Sigmoid colon (tissue), 4 donors: ENCODE results near the gene SCP2D1.

ENCODE experiments used
- POLR2A ChIP-seq, 2 donors: fragments of 450-650 bp; IDR thresholded peaks; one replicate each; pipeline ENCODE4 v1.6.1; 2016; ENCODE audit warnings: antibody characterized with exemption in 2 of 2, mild to moderate bottlenecking in 2 of 2, moderate library complexity in 2 of 2
- POLR2AphosphoS5 ChIP-seq, 4 donors: sonication (generic); formaldehyde crosslinking; IDR thresholded peaks; one replicate each; pipeline ENCODE4 v1.6.1; 2017; ENCODE audit warnings: antibody characterized with exemption in 4 of 4
- TF ChIP-seq, protein P1 (sequence below), 4 experiments: fragments of 450-650 bp in 3 of 4; fragments of 200-600 bp in 1 of 4; IDR thresholded peaks; one replicate each; pipeline ENCODE4 v1.5.1; 2016 to 2019; ENCODE audit warnings: antibody characterized with exemption in 4 of 4, mild to moderate bottlenecking in 3 of 4, moderate library complexity in 2 of 4

DNA sequence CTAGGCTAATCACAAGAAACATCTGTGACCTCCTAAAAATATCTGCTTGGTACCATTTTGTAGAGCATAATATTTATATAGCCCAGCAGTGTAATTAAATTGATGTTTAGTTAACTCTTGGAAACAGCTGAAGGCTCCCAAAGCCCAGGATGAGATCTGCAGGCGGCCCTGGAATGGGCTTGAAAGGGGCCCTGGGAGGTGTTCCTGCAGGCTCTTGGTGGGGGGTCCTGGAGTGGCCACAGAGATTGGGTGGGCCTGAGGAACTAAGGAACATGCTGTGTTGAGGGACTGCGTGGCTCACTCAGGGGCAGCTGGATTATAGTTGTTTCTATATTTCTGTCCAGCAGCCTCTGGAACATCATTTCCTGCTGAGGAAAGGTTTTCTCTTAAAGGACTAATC, 9.2 kb downstream of the SCP2D1 start:
- TF ChIP-seq, protein P1, sequence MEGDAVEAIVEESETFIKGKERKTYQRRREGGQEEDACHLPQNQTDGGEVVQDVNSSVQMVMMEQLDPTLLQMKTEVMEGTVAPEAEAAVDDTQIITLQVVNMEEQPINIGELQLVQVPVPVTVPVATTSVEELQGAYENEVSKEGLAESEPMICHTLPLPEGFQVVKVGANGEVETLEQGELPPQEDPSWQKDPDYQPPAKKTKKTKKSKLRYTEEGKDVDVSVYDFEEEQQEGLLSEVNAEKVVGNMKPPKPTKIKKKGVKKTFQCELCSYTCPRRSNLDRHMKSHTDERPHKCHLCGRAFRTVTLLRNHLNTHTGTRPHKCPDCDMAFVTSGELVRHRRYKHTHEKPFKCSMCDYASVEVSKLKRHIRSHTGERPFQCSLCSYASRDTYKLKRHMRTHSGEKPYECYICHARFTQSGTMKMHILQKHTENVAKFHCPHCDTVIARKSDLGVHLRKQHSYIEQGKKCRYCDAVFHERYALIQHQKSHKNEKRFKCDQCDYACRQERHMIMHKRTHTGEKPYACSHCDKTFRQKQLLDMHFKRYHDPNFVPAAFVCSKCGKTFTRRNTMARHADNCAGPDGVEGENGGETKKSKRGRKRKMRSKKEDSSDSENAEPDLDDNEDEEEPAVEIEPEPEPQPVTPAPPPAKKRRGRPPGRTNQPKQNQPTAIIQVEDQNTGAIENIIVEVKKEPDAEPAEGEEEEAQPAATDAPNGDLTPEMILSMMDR (IDR thresholded peaks at IDR 0.05) = no peak
- TF ChIP-seq POLR2AphosphoS5 (IDR thresholded peaks at IDR 0.05) = peak in 1 of 4 donors; percentile 32
- TF ChIP-seq POLR2A (IDR thresholded peaks at IDR 0.05) = no peak
